Measurements from ENCODE around the gene C20orf141. TPM values are rescaled to one million over a fixed set of nuclear protein-coding genes. Genes with fewer than 3 reads are reported as not detected.
"Not testable (repeated sequence)": the region's sequence is repeated elsewhere in the genome, so short reads cannot be mapped to it uniquely, and the experiment has no call there.

The C20orf141 gene
- polyA plus RNA-seq, 1 donor = not detected

DNA sequence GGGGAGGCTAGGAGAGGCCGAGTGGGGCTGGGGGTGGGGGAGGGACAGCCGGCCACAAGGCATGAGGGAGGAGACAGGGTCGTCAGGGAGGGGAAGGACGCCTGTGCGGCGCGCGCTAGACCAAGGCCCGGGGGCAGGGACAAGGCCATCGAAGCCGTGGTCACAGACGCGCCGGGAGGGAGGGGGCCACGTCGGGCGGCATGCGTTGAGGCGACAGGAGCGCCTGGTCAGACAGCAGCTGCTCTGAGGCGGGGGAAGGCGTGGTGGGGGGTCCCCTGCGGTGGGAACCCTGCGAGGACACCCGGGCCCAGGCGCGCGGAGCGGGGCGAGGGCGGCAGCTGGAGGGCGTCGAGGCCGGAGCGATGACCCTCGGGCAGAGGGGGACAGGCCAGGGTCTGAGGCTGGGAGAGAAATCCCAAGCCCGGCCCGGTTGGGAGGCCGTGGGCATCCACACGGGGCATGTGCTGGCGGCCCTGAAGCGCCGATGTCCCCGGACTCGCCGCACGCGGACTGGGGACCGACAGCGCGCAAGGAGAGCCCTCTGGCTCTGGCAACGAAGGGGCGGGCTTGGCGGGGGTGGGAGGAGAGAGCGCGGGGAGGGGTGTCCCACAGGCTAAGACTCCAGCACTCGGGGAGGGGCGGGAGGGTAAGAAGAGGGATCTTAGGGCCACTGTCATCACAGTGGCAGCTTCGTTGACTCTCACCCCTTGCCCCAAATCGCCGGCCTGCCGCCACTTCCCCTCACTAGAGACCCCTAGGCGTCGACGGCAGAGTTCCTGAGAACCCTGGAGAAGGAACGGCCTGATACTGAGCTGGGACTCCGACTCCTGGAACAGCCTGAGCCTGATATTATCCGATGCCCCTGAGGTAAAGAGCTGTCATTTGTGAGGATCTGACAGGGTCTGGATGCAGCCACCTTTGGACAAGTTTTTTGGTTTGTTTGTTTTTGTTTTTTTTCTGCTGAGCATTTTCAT lies 6.4 kb downstream of the C20orf141 start:
- no peak for DNase-seq

DNA sequence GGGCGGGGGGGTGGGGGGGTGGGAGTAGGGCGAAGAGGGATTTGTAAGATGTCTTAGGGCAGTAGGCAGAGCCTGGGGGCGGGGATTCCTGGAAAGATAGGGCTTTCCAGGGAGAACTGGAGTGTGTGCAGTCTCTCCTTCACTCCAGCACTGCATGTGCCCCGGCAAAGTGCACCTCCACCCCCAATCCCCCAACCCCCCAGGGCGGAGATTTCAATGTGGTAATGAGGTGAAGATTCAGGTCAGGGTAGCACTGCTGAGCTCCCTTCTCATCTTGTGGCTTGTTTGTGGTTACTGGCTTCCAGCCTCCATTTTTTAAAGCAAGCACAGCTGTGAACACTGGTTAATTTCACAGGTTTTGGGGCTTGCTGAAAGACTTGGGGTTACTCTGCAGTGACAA lies 7.3 kb downstream of the C20orf141 start:
- DNase-seq = no peak

DNA sequence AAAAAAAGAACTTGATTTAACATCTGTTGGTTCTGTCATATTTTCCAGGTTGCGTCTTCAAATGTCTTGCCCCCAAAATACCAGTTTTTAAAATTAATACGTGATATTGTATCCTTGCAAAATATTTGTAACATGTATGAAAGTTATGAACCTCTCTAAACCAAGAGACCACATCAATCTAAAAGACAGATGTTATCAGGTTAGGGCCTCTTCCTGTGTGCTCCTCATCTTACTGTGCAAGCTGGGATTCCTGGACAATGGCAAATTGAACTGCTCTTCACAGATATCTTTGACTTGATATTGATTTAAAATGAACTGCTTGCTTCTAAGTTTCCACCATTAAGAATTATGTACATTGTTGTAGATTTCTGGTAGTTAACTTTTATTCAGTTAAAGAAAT lies 11.0 kb downstream of the C20orf141 start:
- no peak for DNase-seq

DNA sequence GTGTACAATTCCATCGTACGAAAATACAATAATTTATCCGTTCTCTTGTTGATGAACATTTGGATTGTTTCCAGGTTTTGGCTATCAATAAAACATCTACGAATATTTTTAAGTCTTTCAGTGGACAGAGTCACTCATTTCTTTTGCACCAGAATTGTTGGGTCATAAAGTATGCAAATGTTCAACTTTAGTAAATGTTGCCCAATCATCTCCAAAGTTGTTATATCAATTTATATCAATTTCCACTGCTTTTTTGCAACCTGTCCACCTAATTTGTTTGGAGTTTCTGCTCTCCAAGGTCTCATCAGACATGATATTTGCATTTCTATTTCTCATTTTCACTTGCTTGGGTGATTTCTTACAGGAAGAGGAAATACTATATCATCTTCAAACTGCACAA lies 11.9 kb downstream of the C20orf141 start:
- DNase-seq = no peak

DNA sequence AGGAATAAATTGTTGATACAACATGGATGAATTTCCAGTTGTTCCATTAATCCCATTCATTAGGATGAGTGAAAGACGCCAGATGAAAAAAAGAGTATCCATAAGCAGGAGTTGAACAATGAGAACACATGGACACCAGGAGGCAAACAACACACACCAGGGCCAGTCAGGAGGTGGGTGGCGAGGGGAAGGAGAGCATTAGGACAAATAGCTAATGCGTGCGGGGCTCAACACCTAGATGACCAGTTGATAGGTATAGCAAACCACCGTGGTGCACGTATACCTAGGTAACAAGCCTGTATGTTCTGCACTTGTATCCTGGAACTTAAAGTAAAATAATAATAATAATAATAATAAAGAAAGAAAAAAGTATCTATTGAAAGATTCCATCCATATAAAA lies 14.6 kb downstream of the C20orf141 start:
- no peak for DNase-seq

DNA sequence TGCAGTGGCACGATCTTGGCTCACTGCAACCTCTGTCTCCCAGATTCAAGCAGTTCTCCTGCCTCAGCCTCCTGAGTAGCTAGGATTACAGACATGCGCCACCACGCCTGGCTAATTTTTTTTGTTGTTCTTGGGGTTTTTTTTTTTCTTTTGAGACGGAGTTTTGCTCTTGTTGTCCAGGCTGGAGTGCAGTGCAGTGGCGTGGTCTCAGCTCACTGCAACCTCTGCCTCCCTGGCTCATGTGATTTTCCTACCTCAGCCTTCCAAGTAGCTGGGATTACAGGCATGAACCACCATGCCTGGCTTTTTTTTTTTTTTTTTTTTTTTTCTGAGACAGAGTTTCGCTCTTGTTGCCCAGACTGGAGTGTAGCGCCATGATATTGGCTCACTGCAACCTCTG lies 16.4 kb downstream of the C20orf141 start:
- not testable (repeated sequence) for DNase-seq

DNA sequence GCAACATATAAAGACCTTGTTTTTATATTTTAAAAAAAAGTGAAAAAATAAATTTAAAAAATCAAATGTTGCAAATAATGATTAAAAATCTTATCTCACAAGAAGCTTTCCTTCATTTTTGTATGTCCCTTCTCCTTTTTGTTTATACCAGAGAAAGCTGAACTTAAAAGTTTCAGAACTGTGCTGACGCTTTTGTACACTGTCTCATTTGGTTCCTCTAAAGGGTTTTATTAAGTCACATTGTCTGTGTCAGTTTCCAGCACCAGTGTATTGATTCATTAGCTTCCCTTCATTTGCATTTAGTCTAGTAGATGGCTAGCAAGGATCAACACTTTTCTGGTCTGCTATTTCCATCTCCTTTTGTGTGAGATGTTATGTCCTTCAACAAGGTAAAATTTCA lies 19.0 kb downstream of the C20orf141 start:
- DNase-seq = no peak

DNA sequence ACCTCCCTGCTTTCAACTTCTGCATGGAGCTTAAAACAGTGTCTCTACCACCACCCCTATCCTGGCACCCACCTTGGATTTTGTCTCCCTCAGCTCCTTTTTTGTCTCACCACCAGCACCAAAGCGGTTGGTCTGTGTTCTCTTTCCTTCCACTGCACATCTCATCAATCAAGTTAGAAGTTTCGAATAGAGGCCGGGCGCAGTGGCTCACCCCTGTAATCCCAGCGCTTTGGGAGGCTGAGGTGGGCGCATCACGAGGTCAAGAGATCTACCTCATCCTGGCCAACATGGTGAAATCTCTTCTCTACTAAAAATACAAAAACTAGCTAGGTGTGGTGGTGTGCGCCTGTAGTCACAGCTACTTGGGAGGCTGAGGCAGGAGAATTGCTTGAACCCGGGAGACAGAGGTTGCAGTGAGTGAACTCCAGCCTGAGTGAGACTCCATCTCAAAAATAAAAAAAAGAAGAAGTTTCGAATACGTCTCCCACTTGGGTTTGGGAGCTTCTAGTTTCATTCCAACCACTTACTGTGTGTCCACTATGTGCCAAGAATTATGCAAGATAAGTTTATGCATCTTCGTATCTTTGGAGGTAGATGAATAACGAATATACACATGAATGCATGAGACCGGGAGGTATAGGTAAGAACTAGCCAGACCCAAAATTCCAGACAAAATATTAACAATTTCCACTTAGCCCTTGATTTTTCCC lies 19.8 kb downstream of the C20orf141 start:
- no peak for DNase-seq

DNA sequence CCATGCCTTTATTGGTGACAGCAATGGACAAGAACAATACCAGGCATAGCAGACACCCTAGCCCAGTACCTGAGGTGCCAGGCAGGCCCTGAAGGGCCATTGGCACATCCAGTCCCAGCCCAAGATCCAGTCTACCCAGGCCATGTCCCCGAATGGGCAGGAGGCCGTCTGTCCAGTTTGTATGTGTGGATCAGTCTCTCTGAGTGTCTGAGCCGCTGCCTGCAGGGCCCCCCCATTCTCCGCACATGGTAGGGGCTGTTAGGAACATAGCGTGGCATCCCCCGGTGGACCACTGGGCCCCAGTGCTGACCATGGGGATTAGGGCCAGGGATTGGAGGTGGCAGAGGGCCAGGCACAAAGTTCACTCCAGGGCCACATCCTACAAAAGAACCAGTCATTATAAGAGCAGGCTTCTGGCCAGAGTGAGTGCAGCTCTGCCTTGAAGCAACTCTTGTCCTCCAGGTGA lies 20.6 kb downstream of the C20orf141 start:
- no peak for DNase-seq

DNA sequence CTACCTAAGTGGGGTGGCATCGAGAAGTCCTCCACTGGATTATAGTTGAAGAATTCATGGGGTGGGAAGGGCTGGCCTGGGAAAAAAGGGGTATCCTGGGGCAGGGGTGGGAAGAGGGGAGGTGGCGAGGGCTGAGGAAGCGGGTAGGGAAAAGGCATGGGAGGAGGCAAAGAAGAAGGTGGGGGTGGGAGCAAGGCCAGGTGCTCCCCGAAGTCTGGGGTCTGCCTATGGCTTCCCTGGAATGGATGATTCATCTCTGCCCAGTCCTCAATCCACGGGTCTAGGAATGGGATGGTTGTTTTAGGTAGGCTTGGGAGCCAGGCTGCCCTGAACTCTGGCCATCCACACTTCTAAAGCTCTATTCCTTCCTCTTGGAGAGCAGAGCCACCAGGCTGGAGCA lies 21.2 kb downstream of the C20orf141 start:
- DNase-seq = no peak

DNA sequence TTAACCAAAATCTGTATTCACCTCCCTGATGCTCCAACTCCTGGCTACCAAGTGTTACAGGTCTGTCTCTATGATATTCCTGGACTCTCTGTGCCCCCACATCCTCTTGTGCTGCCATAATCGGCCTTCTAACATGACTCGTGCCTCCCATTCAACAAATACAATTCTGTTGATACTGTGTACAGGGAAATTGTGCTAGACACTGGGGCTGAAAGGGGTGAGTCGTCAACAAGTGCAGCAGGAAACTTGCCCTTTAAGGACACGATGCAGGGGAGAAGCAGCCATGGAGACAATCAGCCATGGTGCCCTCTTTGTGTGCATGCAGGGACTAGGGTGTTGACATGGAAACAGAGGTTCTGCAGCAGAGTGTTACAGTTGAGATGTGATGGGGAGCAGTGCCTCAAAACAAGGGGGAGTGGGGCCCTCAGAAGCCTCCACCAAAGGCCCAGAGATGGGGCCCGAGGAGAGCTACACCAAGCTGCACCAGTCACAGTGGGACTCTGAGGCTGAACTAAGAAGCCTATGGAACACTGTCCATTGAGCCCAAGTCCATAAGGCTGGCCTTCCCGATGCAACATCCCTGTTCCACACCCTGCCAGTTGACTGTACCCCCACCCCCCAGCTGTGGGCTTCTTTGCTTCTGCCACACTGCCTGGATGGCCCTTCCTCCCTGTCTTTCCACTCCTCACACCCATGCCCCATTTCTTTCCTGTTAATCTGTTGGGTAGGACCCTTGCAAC lies 22.6 kb downstream of the C20orf141 start:
- DNase-seq = no peak

DNA sequence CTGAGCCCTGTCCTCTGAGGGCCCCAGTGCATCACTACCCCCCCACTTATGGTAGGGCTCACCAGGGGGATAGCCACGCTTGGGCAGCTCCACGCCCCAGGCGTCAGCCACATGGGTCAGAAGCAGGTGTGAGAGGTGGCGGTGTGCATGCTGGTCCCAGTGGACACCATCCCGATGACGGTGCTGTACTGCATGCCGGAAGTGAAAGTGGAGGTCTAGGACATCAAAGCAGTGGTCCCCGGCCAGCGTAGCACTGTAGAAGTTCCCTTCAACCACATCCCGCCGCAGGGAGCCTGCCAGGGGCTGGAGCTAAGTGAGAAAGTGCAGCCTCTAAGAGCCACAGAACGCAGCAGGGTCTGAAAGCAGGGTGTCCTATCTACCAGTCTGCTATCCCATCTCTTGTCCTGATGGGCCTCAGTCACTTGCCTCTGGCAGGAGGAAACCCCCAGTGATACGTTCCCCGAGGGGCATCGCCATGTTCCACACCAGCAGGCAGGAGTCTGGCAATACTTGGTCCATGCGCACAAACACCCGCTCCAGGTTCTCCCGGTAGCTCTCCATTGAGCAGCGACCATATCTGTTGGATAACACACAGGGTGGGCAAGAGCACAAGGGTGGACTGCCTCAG lies 23.5 kb downstream of the C20orf141 start:
- no peak for DNase-seq

DNA sequence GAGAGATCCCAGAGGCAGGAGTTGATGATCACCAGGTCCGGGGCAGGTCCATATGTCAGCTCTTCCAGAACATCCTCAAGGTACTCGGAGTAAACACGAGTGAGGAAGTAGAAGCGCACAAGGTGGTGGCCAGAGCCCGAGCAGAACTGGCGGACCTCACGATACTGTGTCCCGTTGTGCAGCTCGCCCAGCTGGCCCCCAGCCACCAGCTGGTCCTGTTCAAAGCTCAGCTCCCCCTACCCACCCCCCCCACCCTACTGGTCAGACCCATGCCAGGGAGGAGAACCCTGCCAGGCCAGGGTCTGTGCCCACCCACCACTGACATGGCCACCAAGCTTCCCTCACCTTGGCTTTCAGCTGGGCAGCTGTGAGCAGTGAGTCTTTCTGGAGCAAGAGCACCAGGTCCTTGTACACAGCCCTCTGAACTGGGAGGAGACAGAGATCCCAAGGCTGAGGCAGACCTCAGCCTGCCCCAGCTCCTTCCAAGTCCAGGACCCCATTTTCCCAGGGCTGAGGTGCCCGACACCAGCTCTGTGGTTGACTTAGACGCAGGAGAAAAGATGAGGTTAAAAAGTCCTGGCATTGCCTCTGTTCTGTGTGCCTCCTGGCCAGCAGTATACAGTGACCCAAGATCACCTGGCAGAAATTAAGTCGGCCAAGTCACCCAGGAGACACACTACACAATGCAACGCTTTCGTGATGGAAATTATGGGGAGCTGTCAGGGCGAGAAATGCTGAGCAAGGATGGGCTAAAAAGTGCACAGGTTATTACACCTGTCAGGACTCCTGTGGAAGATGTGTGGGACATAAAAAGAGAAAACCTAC lies 24.3 kb downstream of the C20orf141 start:
- no peak for DNase-seq

DNA sequence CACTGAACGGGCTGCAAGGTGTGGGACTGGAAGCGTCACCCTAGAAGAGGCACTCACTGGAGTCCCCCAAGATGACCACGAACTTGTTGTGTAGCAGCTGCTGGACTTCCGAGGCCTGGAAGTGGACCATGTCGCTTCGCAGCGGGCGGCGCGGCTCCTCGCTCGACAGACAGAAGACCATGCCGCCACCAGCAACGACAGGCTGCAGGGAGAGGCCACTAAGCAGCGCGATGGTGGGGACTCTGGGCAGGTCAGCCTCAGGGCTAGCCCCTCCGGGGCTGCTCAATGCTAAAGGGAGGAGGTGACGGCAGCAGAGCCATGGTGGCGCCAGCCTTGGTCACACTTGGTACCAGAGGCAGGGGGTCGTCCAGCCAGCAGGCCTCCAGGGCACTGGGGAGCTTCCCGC lies 24.9 kb downstream of the C20orf141 start:
- DNase-seq = no peak

DNA sequence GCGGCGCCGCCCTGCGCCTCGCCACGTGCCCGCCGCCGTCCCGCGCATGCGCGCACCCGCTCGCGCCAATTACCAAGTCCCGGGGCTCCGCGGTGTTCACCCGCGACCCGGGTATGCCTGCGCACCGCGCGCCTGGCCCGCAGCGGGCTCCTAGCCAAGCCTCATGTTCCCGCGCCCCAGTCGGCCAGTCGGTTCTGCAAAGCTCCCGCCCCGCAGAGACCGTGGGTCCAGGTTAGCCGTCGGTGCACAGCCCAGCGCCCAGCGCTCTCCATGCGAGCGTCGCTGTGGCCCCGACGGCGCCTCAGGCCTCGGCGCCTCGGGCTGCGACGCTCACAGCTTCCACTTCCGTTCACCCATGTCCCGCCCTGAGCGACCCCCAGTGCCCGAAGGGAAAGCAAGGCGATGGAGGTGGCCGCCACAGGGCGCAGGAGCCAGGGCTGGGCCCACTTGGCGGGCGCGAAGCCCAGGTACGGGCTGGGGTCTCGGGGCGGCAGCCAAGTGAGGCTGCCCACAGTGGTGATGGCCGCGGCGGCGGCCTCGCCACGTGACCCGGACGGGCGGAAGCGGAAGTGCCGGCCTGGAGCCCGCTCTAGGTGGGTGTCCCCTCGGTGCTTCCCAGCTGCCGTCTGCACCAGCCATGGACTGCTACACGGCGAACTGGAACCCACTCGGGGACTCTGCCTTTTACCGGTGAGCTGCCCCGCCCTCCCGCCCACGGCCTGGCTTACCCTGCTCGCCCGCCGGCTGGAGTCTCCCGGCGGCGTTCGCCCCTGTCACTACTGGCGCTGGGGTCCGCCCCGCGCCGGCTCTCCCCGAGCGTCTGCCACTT lies 25.6 kb downstream of the C20orf141 start, which contains the start of the genes PCED1A and VPS16:
Gene PCED1A (minus strand): TSS at position 518 of the 829 bp plus-strand sequence. CDS start 743 bp downstream, outside the sequence.
Gene VPS16 (plus strand): TSS at position 608 of the 829 bp plus-strand sequence. CDS start 30 bp downstream, at position 638.
- DNase-seq = peak; percentile 91

DNA sequence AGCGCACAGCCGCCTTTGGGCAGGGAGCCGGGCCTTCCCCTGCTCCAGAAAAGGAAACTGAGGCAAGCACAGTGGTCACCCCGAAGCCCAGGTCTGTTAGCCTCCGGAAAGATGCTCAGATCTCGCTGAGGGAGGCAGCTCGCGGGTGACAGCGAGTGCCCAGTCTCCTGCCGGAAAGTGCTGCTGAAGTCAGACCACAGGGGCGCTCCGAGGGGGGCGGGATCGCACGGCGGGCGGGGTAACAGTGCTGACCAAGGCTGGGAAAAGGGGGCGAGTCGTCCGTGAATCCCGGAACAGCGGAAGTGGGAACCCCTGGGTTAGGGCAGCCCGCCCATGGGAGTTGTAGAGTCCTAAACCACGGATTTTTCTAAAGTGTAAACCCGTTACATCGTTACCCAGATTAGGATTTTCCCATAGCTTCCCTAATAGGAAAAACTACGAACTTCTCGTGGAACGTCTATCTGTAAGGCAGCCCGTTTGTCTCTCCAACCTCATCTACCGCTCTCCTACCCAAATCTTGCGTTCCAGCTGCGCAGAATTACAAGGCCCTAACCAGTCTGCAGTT lies 26.3 kb downstream of the C20orf141 start:
- peak; percentile 73 for DNase-seq

DNA sequence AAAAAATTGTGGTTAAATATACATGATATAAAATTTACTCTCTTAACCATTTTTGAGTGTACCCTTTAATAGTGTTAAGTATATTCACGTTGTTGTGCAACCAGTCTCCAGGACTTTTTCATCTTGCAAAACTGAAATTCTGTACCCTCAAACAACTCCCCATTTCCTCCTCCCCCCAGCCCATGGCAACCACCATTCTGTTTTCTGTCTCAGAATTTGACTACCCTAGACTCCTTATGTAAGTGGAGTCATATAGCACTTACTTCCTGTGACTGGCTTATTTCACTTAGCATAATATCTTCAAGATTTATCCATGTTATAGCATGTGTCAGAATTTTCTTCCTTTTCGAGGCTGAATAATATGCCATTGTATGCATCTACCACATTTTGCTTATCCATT lies 30.8 kb downstream of the C20orf141 start:
- no peak for DNase-seq

DNA sequence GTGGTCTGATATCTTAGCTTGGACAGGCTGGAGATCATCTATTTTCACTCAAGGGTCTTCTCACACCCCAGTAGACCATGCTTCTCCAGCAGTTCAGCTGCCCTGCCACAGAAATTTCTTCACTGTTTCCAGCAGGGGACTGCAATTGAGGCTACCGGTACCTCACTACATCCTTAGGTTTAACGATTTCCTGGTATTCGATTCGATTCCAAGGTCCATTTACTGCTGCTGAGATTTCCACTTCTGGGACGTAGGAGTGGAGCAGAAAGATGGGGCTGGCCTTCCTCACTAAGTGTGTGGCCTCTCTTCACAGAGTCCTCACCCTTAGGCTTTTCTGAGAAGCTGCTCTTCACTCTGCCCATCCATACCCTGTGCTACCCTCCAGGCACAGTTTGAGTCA lies 31.9 kb downstream of the C20orf141 start:
- DNase-seq = no peak

DNA sequence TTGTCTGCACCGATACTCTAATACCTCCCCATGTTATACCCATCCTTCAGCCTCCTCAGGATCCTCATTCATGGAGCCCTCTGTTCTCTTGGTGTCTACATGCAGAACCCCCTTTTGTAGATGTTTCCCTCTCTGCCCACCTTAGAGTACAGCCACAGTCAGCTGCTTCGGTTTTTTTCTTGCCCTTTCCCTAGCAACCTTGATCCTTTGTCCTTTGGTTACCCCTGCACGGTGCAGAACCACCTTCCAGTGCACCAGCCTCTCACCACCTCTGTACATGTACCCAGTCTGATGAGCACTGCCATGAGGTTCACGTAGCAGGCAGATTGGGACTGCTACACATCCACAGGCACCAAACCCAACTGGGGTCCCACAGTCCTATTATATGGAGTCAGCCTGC lies 33.0 kb downstream of the C20orf141 start:
- no peak for DNase-seq

DNA sequence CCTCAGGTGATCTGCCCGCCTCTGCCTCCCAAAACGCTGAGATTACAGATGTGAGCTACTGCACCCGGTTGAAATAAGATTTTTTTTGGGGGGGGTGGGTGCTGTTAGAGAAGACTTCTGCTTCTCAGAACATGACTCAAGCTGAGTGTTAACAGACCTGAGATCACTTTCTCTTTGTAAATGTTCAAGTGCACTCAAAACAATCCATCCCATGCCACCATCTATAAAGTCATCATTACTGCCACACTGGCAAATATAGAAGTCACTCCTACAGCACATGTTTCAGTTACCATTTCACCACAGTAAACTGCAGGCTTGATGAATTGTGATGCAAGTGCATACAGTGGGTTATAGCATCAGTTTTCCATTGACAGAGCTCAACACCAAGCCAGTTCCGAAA lies 34.7 kb downstream of the C20orf141 start:
- DNase-seq = no peak
